GM12878 (cell line): ENCODE results near the gene GSTT4. TPM values are rescaled to one million over a fixed set of nuclear protein-coding genes. Genes with fewer than 3 reads are reported as not detected.

Experiments used
- ATAC-seq: fragments of 200-7000 bp; cut with Tn5 transposase; 3 replicates; pipeline ENCODE4 v1.9.1; 2020; ENCODE audit warnings: mild to moderate bottlenecking, moderate library complexity
- BruUV-seq: library from RNA; stranded (reverse); fragments of 400-500 nt; replicated peaks from 2 replicates; lab custom pipeline; 2021; lab: Mats Ljungman, UMichigan
- CTCF ChIA-PET: fragments of 300-600 bp; sonication (Branson Sonifier 250); formaldehyde crosslinking; extraction: SDS; loops from one replicate; lab custom pipeline; 2021; ENCODE audit warnings: inconsistent platforms; lab: Yijun Ruan, JAX
- POLR2A ChIA-PET: fragments of 350-600 bp; formaldehyde crosslinking; extraction: SDS; loops from one replicate; lab custom pipeline; 2021; ENCODE audit warnings: inconsistent platforms; lab: Charles Lee
- RAD21 ChIA-PET: fragments of 300-600 bp; sonication (Branson Sonifier 250); formaldehyde crosslinking; loops from one replicate; lab custom pipeline; 2023; ENCODE audit warnings: antibody characterized with exemption; ENCODE audit not compliant: unreplicated experiment; lab: Charles Lee
- SMC1A ChIA-PET: fragments of 300-600 bp; sonication (Branson Sonifier 250); formaldehyde crosslinking; loops from one replicate; lab custom pipeline; 2023; ENCODE audit not compliant: unreplicated experiment, uncharacterized antibody; lab: Charles Lee
- DNase-seq: peaks from one replicate; pipeline ENCODE4 v3.0.0-alpha.2; 2011; ENCODE audit warnings: low read depth, low spot score
- FAIRE-seq: peaks from 3 replicates; lab custom pipeline; 2011; peaks lifted over from hg19 to GRCh38; lab: Jason Lieb, UNC
- H2AFZ ChIP-seq: 2 replicates; pipeline ENCODE4 v1.6.0; 2011; ENCODE audit warnings: low read depth, low read length, control low read depth; ENCODE audit not compliant: control insufficient read depth
- H3K27ac ChIP-seq: 2 replicates; pipeline ENCODE4 v1.5.1; 2011; ENCODE audit warnings: control low read depth; ENCODE audit not compliant: control insufficient read depth, insufficient read depth
- H3K27me3 ChIP-seq, 2 experiments: replicated peaks in 1 of 2; 2 replicates each; pipeline versions ENCODE4 v1.6.0 to v1.6.1; 2011; ENCODE audit warnings: low read length in 1 of 2; ENCODE audit not compliant: control insufficient read depth in 2 of 2, insufficient read depth in 2 of 2
- H3K36me3 ChIP-seq, 2 experiments: 2 replicates each; pipeline ENCODE4 v1.5.1; 2011; ENCODE audit warnings: low read length in 1 of 2; ENCODE audit not compliant: control insufficient read depth in 2 of 2, insufficient read depth in 2 of 2
- H3K4me1 ChIP-seq: 2 replicates; pipeline ENCODE4 v1.6.1; 2011; ENCODE audit warnings: mild to moderate bottlenecking, low read length, moderate library complexity, mixed read lengths; ENCODE audit not compliant: control insufficient read depth, insufficient read depth
- H3K4me2 ChIP-seq: 2 replicates; pipeline ENCODE4 v1.6.0; 2011; ENCODE audit warnings: control low read depth; ENCODE audit not compliant: control insufficient read depth, insufficient read depth
- H3K4me3 ChIP-seq: fragments of 200-600 bp; sonication (generic); 2 replicates; pipeline ENCODE4 v1.5.1; 2016
- H3K79me2 ChIP-seq: 2 replicates; pipeline ENCODE4 v1.6.0; 2011; ENCODE audit warnings: low read length; ENCODE audit not compliant: control insufficient read depth, insufficient read depth
- H3K9ac ChIP-seq: 2 replicates; pipeline ENCODE4 v1.8.0; 2011; ENCODE audit warnings: low read length, control low read depth, mixed read lengths; ENCODE audit not compliant: control insufficient read depth, insufficient read depth
- H3K9me3 ChIP-seq: replicated peaks from 3 replicates; pipeline ENCODE4 v1.5.1; 2011; ENCODE audit warnings: mild to moderate bottlenecking, low read length; ENCODE audit not compliant: control insufficient read depth, insufficient read depth
- H4K20me1 ChIP-seq: 2 replicates; pipeline ENCODE4 v1.6.0; 2011; ENCODE audit not compliant: control insufficient read depth, insufficient read depth
- CBX3 ChIP-seq: fragments of 200-600 bp; sonication (generic); IDR thresholded peaks from 2 replicates; pipeline ENCODE4 v1.6.1; 2016; ENCODE audit warnings: low read depth, borderline replicate concordance
- MTA2 ChIP-seq: fragments of 450-650 bp; IDR thresholded peaks from 2 replicates; pipeline ENCODE4 v1.6.1; 2016; ENCODE audit warnings: low read depth, mild to moderate bottlenecking, moderate library complexity
- STAT1 ChIP-seq: fragments of 450-650 bp; conservative IDR thresholded peaks from 2 replicates; pipeline ENCODE4 v1.6.1; 2014; ENCODE audit warnings: antibody characterized with exemption, mild to moderate bottlenecking
- WGBS: methylation state at CpG from one replicate; pipeline ENCODE4 v1.1.6; 2016; ENCODE audit warnings: low lambda C conversion rate; ENCODE audit not compliant: insufficient replicate concordance, insufficient coverage; ENCODE audit errors: missing lambda C conversion rate; 5-methylcytosine and 5-hydroxymethylcytosine counted together
- in situ Hi-C: fragments of 300-500 bp; cut with MboI; formaldehyde crosslinking; loops from 9 replicates; pipeline ENCODE4 v1.14.3; 2018; ENCODE audit warnings: mixed read lengths
- intact Hi-C: fragments of 100-400 bp; cut with micrococcal nuclease; formaldehyde crosslinking; loops from one replicate; pipeline ENCODE4 v1.14.2; 2022; ENCODE audit not compliant: unreplicated experiment
- polyA plus RNA-seq, 11 experiments: library from polyadenylated mRNA; depleted of rRNA in 4 of 11; unstranded in 6 of 11; stranded (reverse) in 5 of 11; fragments of >200 nt; fragmentation: Nextera tagmentation in 4 of 11; fragmentation: Illumina TruSeq in 1 of 11; extraction: Ambion mirVana in 4 of 11; extraction: Trizol in 1 of 11; gene quantifications; 1 replicate in 1 of 11; 2 replicates in 10 of 11; pipeline versions ENCODE4 v1.2.1 to v1.2.3, GENCODE V29; 2011 to 2016; ENCODE audit warnings: inconsistent platforms in 2 of 11, missing spikeins in 2 of 11, low read depth in 1 of 11
- total RNA-seq, 4 experiments: library from RNA; depleted of rRNA in 3 of 4; stranded (reverse); fragments of >200 nt in 3 of 4; fragmentation: Illumina TruSeq in 1 of 4; extraction: Trizol in 1 of 4; gene quantifications; 2 replicates each; pipeline versions ENCODE4 v1.2.1 to v1.2.3, GENCODE V29; 2013 to 2021
- TF ChIP-seq, protein P1 (sequence below): fragments of 450-650 bp; IDR thresholded peaks from 2 replicates; pipeline ENCODE4 v1.6.1; 2018; ENCODE audit warnings: mild to moderate bottlenecking, low read depth, moderate library complexity; ENCODE audit not compliant: partially characterized antibody
- TF ChIP-seq, protein P2 (sequence below): fragments of 450-650 bp; IDR thresholded peaks from 2 replicates; pipeline ENCODE4 v1.6.1; 2017; ENCODE audit warnings: mild to moderate bottlenecking, moderate library complexity

Gene GSTT4
- total and polyA plus RNA-seq, 10 of the 15 experiments (the other 5 are each of a cell fraction or from before 2014, with no cell fraction given), result not detected

DNA sequence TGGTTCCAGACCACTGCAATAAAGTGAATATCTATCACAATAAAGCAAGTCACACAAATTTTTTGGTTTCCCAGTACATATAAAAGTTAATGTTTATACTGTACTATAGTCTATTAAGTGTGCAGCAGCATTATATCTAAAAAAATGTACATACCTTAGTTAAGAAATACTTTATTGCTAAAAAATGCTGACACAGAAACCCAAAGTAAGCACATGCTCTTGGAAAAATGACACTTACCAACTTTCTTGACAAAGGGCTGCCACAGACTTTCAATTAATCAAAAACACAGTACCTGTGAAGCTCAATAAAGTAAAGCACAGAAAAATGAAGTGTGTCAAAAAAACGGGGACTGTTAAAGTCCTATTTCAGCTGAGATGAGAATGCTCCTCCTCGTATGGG, 22.7 kb upstream of the GSTT4 start (continued):
- TF ChIP-seq, protein P1, sequence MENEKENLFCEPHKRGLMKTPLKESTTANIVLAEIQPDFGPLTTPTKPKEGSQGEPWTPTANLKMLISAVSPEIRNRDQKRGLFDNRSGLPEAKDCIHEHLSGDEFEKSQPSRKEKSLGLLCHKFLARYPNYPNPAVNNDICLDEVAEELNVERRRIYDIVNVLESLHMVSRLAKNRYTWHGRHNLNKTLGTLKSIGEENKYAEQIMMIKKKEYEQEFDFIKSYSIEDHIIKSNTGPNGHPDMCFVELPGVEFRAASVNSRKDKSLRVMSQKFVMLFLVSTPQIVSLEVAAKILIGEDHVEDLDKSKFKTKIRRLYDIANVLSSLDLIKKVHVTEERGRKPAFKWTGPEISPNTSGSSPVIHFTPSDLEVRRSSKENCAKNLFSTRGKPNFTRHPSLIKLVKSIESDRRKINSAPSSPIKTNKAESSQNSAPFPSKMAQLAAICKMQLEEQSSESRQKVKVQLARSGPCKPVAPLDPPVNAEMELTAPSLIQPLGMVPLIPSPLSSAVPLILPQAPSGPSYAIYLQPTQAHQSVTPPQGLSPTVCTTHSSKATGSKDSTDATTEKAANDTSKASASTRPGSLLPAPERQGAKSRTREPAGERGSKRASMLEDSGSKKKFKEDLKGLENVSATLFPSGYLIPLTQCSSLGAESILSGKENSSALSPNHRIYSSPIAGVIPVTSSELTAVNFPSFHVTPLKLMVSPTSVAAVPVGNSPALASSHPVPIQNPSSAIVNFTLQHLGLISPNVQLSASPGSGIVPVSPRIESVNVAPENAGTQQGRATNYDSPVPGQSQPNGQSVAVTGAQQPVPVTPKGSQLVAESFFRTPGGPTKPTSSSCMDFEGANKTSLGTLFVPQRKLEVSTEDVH, result no peak
- TF ChIP-seq MTA2 (no peak), STAT1 (no peak)

DNA sequence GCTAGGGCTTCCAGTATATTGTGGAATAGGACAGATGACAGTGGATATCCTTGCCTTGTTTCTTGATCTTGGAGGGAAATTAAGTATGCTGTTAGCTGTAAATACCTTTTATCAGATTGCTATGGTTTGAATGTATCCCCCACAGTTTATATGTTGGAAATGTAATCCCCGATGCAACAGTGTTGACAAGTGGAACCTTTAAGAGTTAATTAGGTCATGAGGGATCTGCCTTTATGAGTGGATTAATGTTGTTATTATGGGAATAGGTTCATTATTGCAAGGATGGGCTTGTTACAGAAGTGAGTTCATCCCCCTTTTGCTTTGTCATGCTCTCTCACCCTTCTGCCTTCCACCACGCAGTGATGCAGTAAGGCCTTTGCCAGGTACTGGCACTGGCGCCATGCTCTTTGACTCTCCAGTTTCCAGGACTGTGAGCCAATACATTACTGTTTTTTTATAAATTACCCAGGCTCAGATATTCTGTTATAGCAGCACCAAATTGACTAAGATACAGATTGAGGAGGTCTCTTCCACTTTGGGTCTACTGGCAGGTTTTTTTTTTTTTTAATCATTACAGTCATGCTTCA, 22.2 kb upstream of the GSTT4 start:
- ChIA-PET RAD21 (no interaction called here), CTCF (interaction anchor here (1.2 to 1.3 kb wide), 2 partner anchors 14 to 17 kb away, joined by 3 to 4 read pairs; partner anchors contain the start of gene CABIN1), SMC1A (interaction anchor here (1.1 to 1.8 kb wide), 3 partner anchors 12 to 17 kb away, joined by 3 to 4 read pairs (median 3); no protein-coding TSS in a partner anchor), POLR2A (interaction anchor here (0.5 to 1.2 kb wide), 2 partner anchors 15 to 610 kb away, joined by 3 to 4 read pairs; no protein-coding TSS in a partner anchor)
- H3K27me3 ChIP-seq, result no peaks in the 10 kb centered on the region
- WGBS, result 98% methylated on average over 3 of the region's 3 CpGs
- no peak overlapping the region for H3K4me2 ChIP-seq
- H3K9ac ChIP-seq, result no peak overlapping the region
- no peak overlapping the region for H3K27ac ChIP-seq
- no peak for DNase-seq
- no TSS peak for BruUV-seq
- H3K4me1 ChIP-seq, result no peaks in the 10 kb centered on the region
- peaks cover 1 to 3% of the 10 kb centered on the region in 2 experiments; a peak in 3 of 4 replicates for H3K36me3 ChIP-seq
- ATAC-seq, result no peak
- H2AFZ ChIP-seq, result no peak overlapping the region
- in situ Hi-C loops (no loop called here), intact Hi-C loops (no loop called here)
- H4K20me1 ChIP-seq, result peaks cover 5% of the 10 kb centered on the region; the same call in 1 of the 2 replicates
- H3K79me2 ChIP-seq, result peaks cover 19% of the 10 kb centered on the region
- FAIRE-seq, result no peak
- H3K4me3 ChIP-seq, result no peak overlapping the region
- no peaks in the 10 kb centered on the region for H3K9me3 ChIP-seq
- no peak for TF ChIP-seq CBX3
- TF ChIP-seq, protein P2, sequence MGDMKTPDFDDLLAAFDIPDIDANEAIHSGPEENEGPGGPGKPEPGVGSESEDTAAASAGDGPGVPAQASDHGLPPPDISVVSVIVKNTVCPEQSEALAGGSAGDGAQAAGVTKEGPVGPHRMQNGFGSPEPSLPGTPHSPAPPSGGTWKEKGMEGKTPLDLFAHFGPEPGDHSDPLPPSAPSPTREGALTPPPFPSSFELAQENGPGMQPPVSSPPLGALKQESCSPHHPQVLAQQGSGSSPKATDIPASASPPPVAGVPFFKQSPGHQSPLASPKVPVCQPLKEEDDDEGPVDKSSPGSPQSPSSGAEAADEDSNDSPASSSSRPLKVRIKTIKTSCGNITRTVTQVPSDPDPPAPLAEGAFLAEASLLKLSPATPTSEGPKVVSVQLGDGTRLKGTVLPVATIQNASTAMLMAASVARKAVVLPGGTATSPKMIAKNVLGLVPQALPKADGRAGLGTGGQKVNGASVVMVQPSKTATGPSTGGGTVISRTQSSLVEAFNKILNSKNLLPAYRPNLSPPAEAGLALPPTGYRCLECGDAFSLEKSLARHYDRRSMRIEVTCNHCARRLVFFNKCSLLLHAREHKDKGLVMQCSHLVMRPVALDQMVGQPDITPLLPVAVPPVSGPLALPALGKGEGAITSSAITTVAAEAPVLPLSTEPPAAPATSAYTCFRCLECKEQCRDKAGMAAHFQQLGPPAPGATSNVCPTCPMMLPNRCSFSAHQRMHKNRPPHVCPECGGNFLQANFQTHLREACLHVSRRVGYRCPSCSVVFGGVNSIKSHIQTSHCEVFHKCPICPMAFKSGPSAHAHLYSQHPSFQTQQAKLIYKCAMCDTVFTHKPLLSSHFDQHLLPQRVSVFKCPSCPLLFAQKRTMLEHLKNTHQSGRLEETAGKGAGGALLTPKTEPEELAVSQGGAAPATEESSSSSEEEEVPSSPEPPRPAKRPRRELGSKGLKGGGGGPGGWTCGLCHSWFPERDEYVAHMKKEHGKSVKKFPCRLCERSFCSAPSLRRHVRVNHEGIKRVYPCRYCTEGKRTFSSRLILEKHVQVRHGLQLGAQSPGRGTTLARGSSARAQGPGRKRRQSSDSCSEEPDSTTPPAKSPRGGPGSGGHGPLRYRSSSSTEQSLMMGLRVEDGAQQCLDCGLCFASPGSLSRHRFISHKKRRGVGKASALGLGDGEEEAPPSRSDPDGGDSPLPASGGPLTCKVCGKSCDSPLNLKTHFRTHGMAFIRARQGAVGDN, result no peak
